Activated CD8-positive, alpha-beta T cell treated with anti-CD3 and anti-CD28 coated beads, Interleukin-2, amount 10 ng/mL, durations not matched to agents 7 days and 5 days (primary cell): ENCODE results near the gene PROX2. TPM values are rescaled to one million over a fixed set of nuclear protein-coding genes. Genes with fewer than 3 reads are reported as not detected.
A peak's percentile ranks its signal among the peaks of the same experiment; 100 is the strongest.

Experiments used
- ATAC-seq: fragments of 150-1000 bp; cut with Tn5 transposase; one replicate; pipeline ENCODE4 v1.10.0; 2021; ENCODE audit warnings: moderate library complexity
- CTCF ChIA-PET: fragments of 350-600 bp; sonication (Branson Sonifier 250); formaldehyde crosslinking; loops from one replicate; lab custom pipeline; 2021; ENCODE audit warnings: antibody characterized with exemption; lab: Charles Lee
- POLR2A ChIA-PET: fragments of 350-600 bp; sonication (Branson Sonifier 250); formaldehyde crosslinking; loops from one replicate; lab custom pipeline; 2021; ENCODE audit warnings: antibody characterized with exemption; lab: Charles Lee
- DNase-seq: peaks from one replicate; pipeline ENCODE4 v3.0.0-alpha.2; 2020
- H3K27ac Mint-ChIP-seq: one replicate; pipeline ENCODE4 v1.8.0; 2021; ENCODE audit warnings: mild to moderate bottlenecking, mixed read lengths
- H3K27me3 Mint-ChIP-seq: one replicate; pipeline ENCODE4 v1.8.0; 2021; ENCODE audit warnings: low read depth, mixed read lengths
- H3K36me3 Mint-ChIP-seq: one replicate; pipeline ENCODE4 v1.8.0; 2021; ENCODE audit warnings: low read depth, mixed read lengths
- H3K4me1 Mint-ChIP-seq: one replicate; pipeline ENCODE4 v1.8.0; 2021; ENCODE audit warnings: low read depth, mixed read lengths
- H3K4me3 Mint-ChIP-seq: one replicate; pipeline ENCODE4 v1.8.0; 2021; ENCODE audit warnings: mild to moderate bottlenecking, mixed read lengths
- H3K9me3 Mint-ChIP-seq: one replicate; pipeline ENCODE4 v1.8.0; 2022; ENCODE audit warnings: mixed read lengths; ENCODE audit not compliant: insufficient read depth
- total RNA-seq, 2 experiments: library from RNA; stranded (reverse); gene quantifications; one replicate each; pipeline ENCODE4 v1.2.3, GENCODE V29; 2021

Gene PROX2
- total RNA-seq, 2 experiments from 2014 or later = 0.13 to 0.44 TPM

GRCh38 chr14:74908861-74909341 lies 33.0 kb upstream of the PROX2 start:
- DNase-seq (no peak), ATAC-seq (no peak)
- Mint-ChIP-seq H3K27ac (no peak overlapping the region), H3K4me1 (peaks cover 5% of the 10 kb centered on the region), H3K27me3 (no peaks in the 10 kb centered on the region), H3K4me3 (no peak overlapping the region), H3K36me3 (peaks cover 9% of the 10 kb centered on the region), H3K9me3 (no peaks in the 10 kb centered on the region)
- ChIA-PET CTCF (interaction anchor here (5.2 to 14.8 kb wide), 3 partner anchors 17 to 50 kb away, joined by 72 to 552 read pairs (median 119); partner anchors contain the start of genes DLST and PROX2), POLR2A (no interaction called here)

DNA sequence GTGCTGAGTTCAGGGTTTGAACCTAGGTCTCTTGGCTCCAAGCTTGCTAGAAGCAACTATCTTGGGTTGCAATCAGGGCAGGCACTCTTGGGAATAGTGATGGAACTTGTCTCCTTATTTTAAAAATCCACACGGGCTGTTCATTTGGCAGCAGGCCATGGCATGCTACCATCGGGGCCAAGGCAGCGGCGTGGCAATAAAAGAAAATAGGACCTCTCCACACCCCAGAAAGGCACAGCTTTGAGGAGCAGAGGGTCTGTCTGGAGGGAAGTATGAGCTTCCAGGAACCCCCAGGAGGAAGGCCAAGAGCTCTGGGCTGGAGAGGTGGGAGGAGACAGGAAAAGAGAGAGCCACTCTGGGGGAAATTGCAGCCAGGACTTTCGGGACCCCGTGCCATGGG lies 31.8 kb upstream of the PROX2 start:
- Mint-ChIP-seq H3K4me3 (no peak overlapping the region), H3K27ac (no peak overlapping the region), H3K4me1 (peaks cover 10% of the 10 kb centered on the region), H3K27me3 (no peaks in the 10 kb centered on the region), H3K9me3 (no peaks in the 10 kb centered on the region), H3K36me3 (peaks cover 18% of the 10 kb centered on the region)
- ATAC-seq = no peak
- no peak for DNase-seq
- POLR2A ChIA-PET = no interaction called here
- CTCF ChIA-PET = interaction anchor here (0.9 to 14.8 kb wide), 7 partner anchors 10 to 180 kb away, joined by 3 to 552 read pairs (median 8); partner anchors contain the start of genes DLST, PROX2 and RPS6KL1

GRCh38 chr14:74906925-74907521 lies 31.1 kb upstream of the PROX2 start:
- ChIA-PET POLR2A (interaction anchor here (0.6 to 1.1 kb wide), 2 partner anchors 10 to 46 kb away, joined by 3 to 4 read pairs; no protein-coding TSS in a partner anchor), CTCF (interaction anchor here (0.7 to 14.8 kb wide), 14 partner anchors 10 to 194 kb away, joined by 3 to 552 read pairs (median 13); partner anchors contain the start of genes DLST, PROX2 and RPS6KL1)
- Mint-ChIP-seq H3K27ac (peak overlapping the region; percentile 61), H3K27me3 (no peaks in the 10 kb centered on the region), H3K4me3 (no peak overlapping the region), H3K4me1 (peaks cover 12% of the 10 kb centered on the region), H3K36me3 (peaks cover 24% of the 10 kb centered on the region), H3K9me3 (no peaks in the 10 kb centered on the region)
- no peak for DNase-seq
- no peak for ATAC-seq

- Mint-ChIP-seq H3K36me3 (peaks cover 34% of the 10 kb centered on the region), H3K27me3 (no peaks in the 10 kb centered on the region), H3K9me3 (no peaks in the 10 kb centered on the region), H3K27ac (peak overlapping the region; percentile 50), H3K4me3 (no peak overlapping the region), H3K4me1 (peaks cover 12% of the 10 kb centered on the region)
- ChIA-PET CTCF (interaction anchor here (0.6 to 14.8 kb wide), 35 partner anchors 8 to 608 kb away, joined by 3 to 552 read pairs (median 6); partner anchors contain the start of genes ACYP1, DLST, PROX2 and RPS6KL1), POLR2A (interaction anchor here (0.5 to 2.0 kb wide), 8 partner anchors 12 to 184 kb away, joined by 3 to 17 read pairs (median 4); no protein-coding TSS in a partner anchor)
- DNase-seq (peak; percentile 81), ATAC-seq (peak; percentile 65)
Observed at GRCh38 chr14:74905595-74906142, 29.7 kb upstream of the PROX2 start.

DNA sequence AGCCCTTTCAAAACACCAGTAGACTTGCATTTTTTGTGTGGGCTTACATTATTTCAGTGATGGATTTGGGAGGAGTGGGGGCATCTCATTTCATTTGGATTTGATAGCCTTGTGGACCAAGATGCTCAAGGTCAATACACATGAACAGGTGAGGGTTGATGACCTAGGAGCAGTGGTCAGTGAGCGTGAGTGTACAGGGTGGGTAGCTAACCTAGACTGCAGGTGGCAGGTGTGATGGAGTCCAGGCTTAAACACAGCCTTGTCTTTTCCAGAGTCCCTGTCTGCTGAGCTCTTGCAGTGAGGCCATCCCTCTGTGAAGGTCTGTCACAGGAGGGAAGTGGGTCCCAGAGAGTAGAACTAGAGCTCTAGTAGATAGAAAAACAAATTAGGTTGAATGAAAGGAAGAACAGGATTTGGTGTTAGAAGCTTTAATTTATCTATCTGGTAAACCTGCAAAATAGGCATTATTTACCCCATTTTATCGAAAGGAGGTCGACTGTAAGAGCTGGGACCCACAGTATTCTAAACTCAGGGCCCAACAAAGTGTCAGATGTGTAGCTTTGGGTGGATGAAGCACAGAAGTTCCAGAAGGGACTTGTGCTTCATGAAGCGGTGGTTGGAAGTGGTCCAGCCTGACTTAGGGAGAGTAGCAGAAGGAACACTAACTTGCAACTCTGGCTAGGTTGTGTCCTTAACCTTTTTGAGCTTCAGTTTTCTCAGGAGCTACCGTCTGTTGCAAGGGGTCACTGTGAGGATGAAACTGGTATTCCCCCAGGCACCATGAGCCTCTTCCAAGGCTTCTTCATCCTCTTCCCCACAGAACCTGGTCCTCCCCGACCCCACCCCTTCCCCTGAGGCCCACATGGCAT lies 28.9 kb upstream of the PROX2 start:
- Mint-ChIP-seq H3K36me3 (peaks cover 41% of the 10 kb centered on the region), H3K27me3 (no peaks in the 10 kb centered on the region), H3K27ac (peak overlapping the region; percentile 72), H3K4me1 (peaks cover 12% of the 10 kb centered on the region), H3K4me3 (no peak overlapping the region), H3K9me3 (no peaks in the 10 kb centered on the region)
- ATAC-seq (no peak), DNase-seq (no peak)
- CTCF ChIA-PET = interaction anchor here (0.7 to 14.8 kb wide), 30 partner anchors 8 to 608 kb away, joined by 3 to 552 read pairs (median 6); partner anchors contain the start of genes ACYP1, DLST, LTBP2 and PROX2
- POLR2A ChIA-PET = interaction anchor here (1.0 to 2.0 kb wide), 6 partner anchors 13 to 50 kb away, joined by 3 to 17 read pairs (median 4); partner anchors contain the start of gene DLST

GRCh38 chr14:74902941-74903705 lies 27.2 kb upstream of the PROX2 start:
- Mint-ChIP-seq H3K36me3 (peaks cover 58% of the 10 kb centered on the region), H3K9me3 (no peaks in the 10 kb centered on the region), H3K27ac (peak overlapping the region; percentile 22), H3K27me3 (no peaks in the 10 kb centered on the region), H3K4me3 (no peak overlapping the region), H3K4me1 (peaks cover 12% of the 10 kb centered on the region)
- no peak for DNase-seq
- no peak for ATAC-seq
- CTCF ChIA-PET = interaction anchor here (3.5 to 14.8 kb wide), 4 partner anchors 11 to 185 kb away, joined by 22 to 552 read pairs (median 96); partner anchors contain the start of genes DLST and PROX2
- POLR2A ChIA-PET = no interaction called here

DNA sequence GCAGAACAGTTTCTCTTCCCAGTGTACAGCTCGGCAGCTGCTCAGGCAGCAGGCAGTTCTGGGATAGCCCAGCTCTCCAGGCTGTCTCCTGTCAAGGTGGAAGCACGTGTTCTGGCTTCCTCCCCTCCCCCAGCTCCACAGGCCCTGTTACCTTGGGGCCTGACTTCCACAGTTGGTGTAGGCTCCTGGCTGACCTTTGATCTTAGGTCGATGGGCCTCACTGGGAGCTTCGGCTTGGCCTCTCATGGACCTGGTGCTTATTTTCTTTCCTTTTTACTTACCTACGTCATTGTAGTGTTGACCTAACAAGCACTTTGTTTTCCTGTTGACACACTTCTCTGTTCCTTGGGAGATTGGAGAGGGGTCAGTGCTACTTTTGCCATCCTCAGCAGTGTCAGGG lies 22.7 kb upstream of the PROX2 start:
- POLR2A ChIA-PET = interaction anchor here (1.1 to 1.2 kb wide), 2 partner anchors 9 to 17 kb away, joined by 3 read pairs; partner anchors contain the start of gene DLST
- Mint-ChIP-seq H3K4me3 (no peak overlapping the region), H3K27me3 (no peaks in the 10 kb centered on the region), H3K9me3 (no peaks in the 10 kb centered on the region), H3K36me3 (peaks cover 83% of the 10 kb centered on the region), H3K4me1 (peaks cover 9% of the 10 kb centered on the region), H3K27ac (no peak overlapping the region)
- DNase-seq (no peak), ATAC-seq (no peak)
- CTCF ChIA-PET = interaction anchor here (1.2 to 14.8 kb wide), 5 partner anchors 16 to 40 kb away, joined by 4 to 552 read pairs (median 10); no protein-coding TSS in a partner anchor

DNA sequence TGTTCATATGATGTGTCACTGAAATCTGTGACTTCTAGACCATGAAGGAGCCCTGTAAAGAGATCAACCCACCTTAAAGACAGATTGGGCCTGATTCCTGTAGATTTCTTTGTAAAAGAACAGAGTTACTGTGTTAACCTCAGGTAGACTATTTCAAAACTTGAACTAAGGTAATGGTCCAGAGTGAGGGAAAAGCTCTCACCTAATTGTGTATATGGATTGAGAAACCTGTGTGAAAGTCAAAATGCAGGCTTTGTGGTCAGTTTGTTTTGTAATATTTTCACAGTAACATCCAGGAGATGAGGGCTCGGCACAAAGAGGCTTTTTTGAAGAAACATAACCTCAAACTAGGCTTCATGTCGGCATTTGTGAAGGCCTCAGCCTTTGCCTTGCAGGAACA lies 22.1 kb upstream of the PROX2 start:
- DNase-seq (no peak), ATAC-seq (no peak)
- Mint-ChIP-seq H3K4me1 (peaks cover 14% of the 10 kb centered on the region), H3K4me3 (no peak overlapping the region), H3K27me3 (no peaks in the 10 kb centered on the region), H3K27ac (no peak overlapping the region), H3K9me3 (no peaks in the 10 kb centered on the region), H3K36me3 (peaks cover 84% of the 10 kb centered on the region)
- CTCF ChIA-PET = interaction anchor here (0.8 to 3.2 kb wide), 5 partner anchors 8 to 203 kb away, joined by 3 to 20 read pairs (median 10); no protein-coding TSS in a partner anchor
- POLR2A ChIA-PET = interaction anchor here (0.8 to 1.2 kb wide), 3 partner anchors 8 to 16 kb away, joined by 3 read pairs; partner anchors contain the start of gene DLST

GRCh38 chr14:74897642-74898041 lies 21.7 kb upstream of the PROX2 start:
- no peaks in the 10 kb centered on the region for H3K9me3 Mint-ChIP-seq
- peaks cover 84% of the 10 kb centered on the region for H3K36me3 Mint-ChIP-seq
- H3K27ac Mint-ChIP-seq = no peak overlapping the region
- H3K27me3 Mint-ChIP-seq = no peaks in the 10 kb centered on the region
- ChIA-PET POLR2A (interaction anchor here (0.8 to 1.2 kb wide), 3 partner anchors 8 to 16 kb away, joined by 3 read pairs; partner anchors contain the start of gene DLST), CTCF (interaction anchor here (0.8 to 3.2 kb wide), 5 partner anchors 8 to 203 kb away, joined by 3 to 20 read pairs (median 10); no protein-coding TSS in a partner anchor)
- peaks cover 13% of the 10 kb centered on the region for H3K4me1 Mint-ChIP-seq
- ATAC-seq = no peak
- H3K4me3 Mint-ChIP-seq = no peak overlapping the region
- no peak for DNase-seq

- DNase-seq = no peak
- Mint-ChIP-seq H3K36me3 (peaks cover 82% of the 10 kb centered on the region), H3K4me3 (no peak overlapping the region), H3K27ac (no peak overlapping the region), H3K27me3 (no peaks in the 10 kb centered on the region), H3K9me3 (no peaks in the 10 kb centered on the region), H3K4me1 (peaks cover 14% of the 10 kb centered on the region)
- no peak for ATAC-seq
- ChIA-PET CTCF (interaction anchor here (1.0 to 3.2 kb wide), 4 partner anchors 9 to 35 kb away, joined by 4 to 20 read pairs (median 12); no protein-coding TSS in a partner anchor), POLR2A (no interaction called here)
Observed at GRCh38 chr14:74896400-74896799, 20.5 kb upstream of the PROX2 start.
